ENCODE results near the gene ACR.

The ACR gene

GRCh38 chr22:50737728-50738648, at the start of gene ACR:
Gene ACR, plus strand, starts transcription at chr22:50738204. Its CDS starts 32 bp downstream, at chr22:50738236.
- DNase-seq (ENCODE audit: low read depth in 2 of 2): no peak

- no peak for DNase-seq (ENCODE audit: low read depth in 2 of 2)
Observed at GRCh38 chr22:50688448-50688847, 49.6 kb upstream of the ACR start.

GRCh38 chr22:50691521-50691920, 46.5 kb upstream of the ACR start:
- DNase-seq (ENCODE audit: low read depth in 2 of 2): no peak

- DNase-seq (ENCODE audit: low read depth in 2 of 2): no peak
Observed at GRCh38 chr22:50693462-50693861, 44.5 kb upstream of the ACR start.

- DNase-seq (ENCODE audit: low read depth in 2 of 2): no peak
Observed at GRCh38 chr22:50694099-50694605, 43.9 kb upstream of the ACR start.

- no peak for DNase-seq (ENCODE audit: low read depth in 2 of 2)
Observed at GRCh38 chr22:50694766-50695420, 43.1 kb upstream of the ACR start.

- no peak for DNase-seq (ENCODE audit: low read depth in 2 of 2)
Observed at GRCh38 chr22:50695421-50696250, 42.4 kb upstream of the ACR start.

GRCh38 chr22:50696251-50696798, 41.7 kb upstream of the ACR start:
- no peak for DNase-seq (ENCODE audit: low read depth in 2 of 2)

GRCh38 chr22:50696799-50697561, 41.0 kb upstream of the ACR start:
- no peak for DNase-seq (ENCODE audit: low read depth in 2 of 2)

- DNase-seq (ENCODE audit: low read depth in 2 of 2): no peak
Observed at GRCh38 chr22:50697667-50698506, 40.1 kb upstream of the ACR start.

GRCh38 chr22:50698546-50698945, 39.5 kb upstream of the ACR start:
- DNase-seq (ENCODE audit: low read depth in 2 of 2): no peak

GRCh38 chr22:50699001-50699755, 38.8 kb upstream of the ACR start:
- no peak for DNase-seq (ENCODE audit: low read depth in 2 of 2)

GRCh38 chr22:50699756-50700386, 38.1 kb upstream of the ACR start:
- no peak for DNase-seq (ENCODE audit: low read depth in 2 of 2)

GRCh38 chr22:50700387-50701075, 37.5 kb upstream of the ACR start:
- DNase-seq (ENCODE audit: low read depth in 2 of 2): no peak

- no peak for DNase-seq (ENCODE audit: low read depth in 2 of 2)
Observed at GRCh38 chr22:50701076-50701419, 37.0 kb upstream of the ACR start.

GRCh38 chr22:50701428-50702154, 36.4 kb upstream of the ACR start:
- DNase-seq (ENCODE audit: low read depth in 2 of 2): no peak

- no peak for DNase-seq (ENCODE audit: low read depth in 2 of 2)
Observed at GRCh38 chr22:50702261-50702671, 35.7 kb upstream of the ACR start.
